Ovary (tissue), 9 donors: ENCODE measurements around the gene VAMP5. TPM values are rescaled to one million over a fixed set of nuclear protein-coding genes. Genes with fewer than 3 reads are reported as not detected.
A peak's percentile ranks its signal among the peaks of the same experiment; 100 is the strongest.
"Not testable (repeated sequence)": the region's sequence is repeated elsewhere in the genome, so short reads cannot be mapped to it uniquely, and the experiment has no call there.

Experiments
- DNase-seq, 5 donors: peaks; one replicate each; pipeline ENCODE4 v3.0.0-alpha.2; 2019 to 2020
- H3K27ac ChIP-seq, 2 donors: fragments of 200-600 bp; one replicate each; pipeline versions ENCODE4 v1.5.1 to v1.8.0; 2019 to 2022
- H3K27me3 ChIP-seq: fragments of 200-600 bp; one replicate; pipeline ENCODE4 v1.8.0; 2022
- H3K36me3 ChIP-seq: fragments of 200-600 bp; sonication (generic); one replicate; pipeline ENCODE4 v1.5.1; 2019
- H3K4me1 ChIP-seq: one replicate; pipeline ENCODE4 v1.8.1; 2013; ENCODE audit warnings: mild to moderate bottlenecking, moderate library complexity; ENCODE audit not compliant: insufficient read depth
- H3K4me3 ChIP-seq: fragments of 200-600 bp; sonication (generic); one replicate; pipeline ENCODE4 v1.5.1; 2017
- H3K9me3 ChIP-seq, 2 donors: fragments of 200-600 bp in 1 of 2; sonication (generic) in 1 of 2; one replicate each; pipeline versions ENCODE4 v1.5.1 to v1.8.1; 2013 to 2019; ENCODE audit warnings: mild to moderate bottlenecking in 1 of 2, moderate library complexity in 1 of 2
- CTCF ChIP-seq, 3 donors: fragments of 450-650 bp in 2 of 3; fragments of 200-600 bp in 1 of 3; IDR thresholded peaks; one replicate each; pipeline versions ENCODE4 v1.5.1 to v1.8.0; 2016 to 2022; ENCODE audit warnings: antibody characterized with exemption in 3 of 3, mild to moderate bottlenecking in 1 of 3
- EP300 ChIP-seq: sonication (generic); formaldehyde crosslinking; IDR thresholded peaks from one replicate; pipeline ENCODE4 v1.6.1; 2017; ENCODE audit warnings: antibody characterized with exemption
- POLR2A ChIP-seq: fragments of 450-650 bp; IDR thresholded peaks from one replicate; pipeline ENCODE4 v1.6.1; 2017; ENCODE audit warnings: antibody characterized with exemption, mild to moderate bottlenecking, moderate library complexity
- WGBS, 3 donors: extraction: QIAGEN DNeasy Blood & Tissue Kit in 1 of 3; methylation state at CpG; one replicate each; pipeline versions ENCODE4 v1.1.5 to v1.1.7; 2013 to 2017; 5-methylcytosine and 5-hydroxymethylcytosine counted together
- intact Hi-C, 4 donors: fragments of 100-400 bp; cut with DNase I; formaldehyde crosslinking; loops; one replicate each; pipeline versions ENCODE4 v1.11.0 to v1.15.1; 2022 to 2023
- polyA plus RNA-seq, 2 donors: library from polyadenylated mRNA; stranded (reverse); fragments of 200-250 nt in 1 of 2; fragments of 350-450 nt in 1 of 2; fragmentation: Illumina TruSeq in 1 of 2; extraction: RNeasy Lipid Tissue Mini Kit (QIAGEN cat#74804) in 1 of 2; gene quantifications; one replicate each; pipeline ENCODE4 v1.2.3, GENCODE V29; 2013 to 2014
- total RNA-seq, 7 donors: library from RNA; depleted of rRNA in 2 of 7; stranded (reverse); fragments of >200 nt in 2 of 7; fragmentation: NEBNext Ultra II Directional in 3 of 7; extraction: Animal tissue kit (Norgen Biotek cat#: 25700) in 3 of 7; gene quantifications; one replicate each; pipeline versions ENCODE4 v1.1.0 to v1.2.4, GENCODE V29; 2016 to 2023
- donor health status: DM: no; HTN: no; CAD: no; lungs with moderate emphysema.
- donor health status: DM: no; HTN: no; CAD: no.
- donor health status: Bipolar disorder and iron deficiency.
- donor health status: DM: yes; HTN: yes; CAD: no.
- donor health status: DM: no; HTN: no; CAD: no.
- donor health status: DM: yes; HTN: yes; CAD: no.

Gene VAMP5
- total and polyA plus RNA-seq, 9 donors = 25.6 to 99.5 (median 48.5) TPM

GRCh38 chr2:85590950-85591349 is 6.7 kb downstream of the VAMP5 start:
- Histone ChIP-seq H3K27me3 (no peaks in the 10 kb centered on the region), H3K4me1 (peaks cover 24% of the 10 kb centered on the region), H3K36me3 (no peaks in the 10 kb centered on the region), H3K27ac (peak overlapping the region; percentile 40 to 57), H3K4me3 (no peak overlapping the region), H3K9me3 (no peaks in the 10 kb centered on the region)
- no peak for TF ChIP-seq POLR2A
- no peak for TF ChIP-seq EP300
- no peak for TF ChIP-seq CTCF (IDR thresholded peaks at IDR 0.05)
- intact Hi-C loops = no loop called here
- DNase-seq = no peak
- 72 to 94% (median 83%) methylated on average over 2 of the region's 2 CpGs for WGBS, 3 donors

DNA sequence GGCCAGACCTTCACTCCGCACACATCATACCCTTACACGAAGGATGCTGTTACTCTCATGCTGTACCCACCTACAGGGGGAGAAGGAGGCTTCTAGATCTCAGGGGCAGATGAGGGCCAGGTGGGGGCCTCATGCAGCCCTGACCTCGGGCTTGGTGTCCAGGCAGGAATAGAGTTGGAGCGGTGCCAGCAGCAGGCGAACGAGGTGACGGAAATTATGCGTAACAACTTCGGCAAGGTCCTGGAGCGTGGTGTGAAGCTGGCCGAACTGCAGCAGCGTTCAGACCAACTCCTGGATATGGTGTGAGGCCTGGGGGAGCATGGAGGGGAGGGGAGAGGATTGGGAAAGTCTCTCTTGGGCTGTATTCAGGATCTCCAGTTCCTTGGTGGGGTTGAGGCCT is 7.3 kb downstream of the VAMP5 start:
- DNase-seq = no peak
- no peak overlapping the region for H3K4me3 ChIP-seq
- intact Hi-C loops = no loop called here
- no peaks in the 10 kb centered on the region for H3K9me3 ChIP-seq
- H3K27me3 ChIP-seq = no peaks in the 10 kb centered on the region
- H3K27ac ChIP-seq = peak overlapping the region; percentile 40 to 57
- TF ChIP-seq POLR2A (no peak), EP300 (no peak), CTCF (IDR thresholded peaks at IDR 0.05) (no peak)
- H3K4me1 ChIP-seq = peaks cover 27% of the 10 kb centered on the region
- WGBS, 3 donors = 77 to 86% (median 81%) methylated on average over 12 of the region's 12 CpGs
- H3K36me3 ChIP-seq = no peaks in the 10 kb centered on the region

- H3K4me3 ChIP-seq, H3K9me3 ChIP-seq, H3K27me3 ChIP-seq, H3K27ac ChIP-seq, DNase-seq, intact Hi-C loops, H3K36me3 ChIP-seq: not testable (repeated sequence)
- H3K4me1 ChIP-seq = peaks cover 27% of the 10 kb centered on the region
- WGBS, 3 donors = 94 to 96% (median 94%) methylated on average over 9 of the region's 9 CpGs
Measured at GRCh38 chr2:85592299-85592698, 8.1 kb downstream of the VAMP5 start.

DNA sequence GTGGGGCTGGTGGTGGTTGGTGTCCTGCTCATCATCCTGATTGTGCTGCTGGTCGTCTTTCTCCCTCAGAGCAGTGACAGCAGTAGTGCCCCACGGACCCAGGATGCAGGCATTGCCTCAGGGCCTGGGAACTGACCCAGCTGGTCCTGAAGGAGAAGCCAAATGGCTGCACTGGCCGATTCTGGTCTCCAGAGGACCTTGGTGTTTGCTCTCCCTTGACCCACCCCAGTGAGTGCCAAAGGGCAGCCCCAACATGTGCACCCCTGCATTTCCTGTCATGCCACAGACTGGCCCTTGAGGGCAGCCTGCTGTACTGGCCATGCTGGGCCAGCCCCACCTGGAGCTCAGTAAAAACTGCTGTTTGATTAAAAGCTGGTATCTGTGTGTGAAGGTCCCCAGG is 8.8 kb downstream of the VAMP5 start:
- Histone ChIP-seq H3K27me3 (no peaks in the 10 kb centered on the region), H3K4me1 (peaks cover 27% of the 10 kb centered on the region), H3K9me3 (no peaks in the 10 kb centered on the region), H3K36me3 (no peaks in the 10 kb centered on the region), H3K4me3 (no peak overlapping the region), H3K27ac (no peak overlapping the region)
- intact Hi-C loops = no loop called here
- WGBS, 3 donors = 60 to 77% (median 69%) methylated on average over 3 of the region's 3 CpGs
- TF ChIP-seq CTCF (IDR thresholded peaks at IDR 0.05) (no peak), POLR2A (no peak)
- DNase-seq = no peak

DNA sequence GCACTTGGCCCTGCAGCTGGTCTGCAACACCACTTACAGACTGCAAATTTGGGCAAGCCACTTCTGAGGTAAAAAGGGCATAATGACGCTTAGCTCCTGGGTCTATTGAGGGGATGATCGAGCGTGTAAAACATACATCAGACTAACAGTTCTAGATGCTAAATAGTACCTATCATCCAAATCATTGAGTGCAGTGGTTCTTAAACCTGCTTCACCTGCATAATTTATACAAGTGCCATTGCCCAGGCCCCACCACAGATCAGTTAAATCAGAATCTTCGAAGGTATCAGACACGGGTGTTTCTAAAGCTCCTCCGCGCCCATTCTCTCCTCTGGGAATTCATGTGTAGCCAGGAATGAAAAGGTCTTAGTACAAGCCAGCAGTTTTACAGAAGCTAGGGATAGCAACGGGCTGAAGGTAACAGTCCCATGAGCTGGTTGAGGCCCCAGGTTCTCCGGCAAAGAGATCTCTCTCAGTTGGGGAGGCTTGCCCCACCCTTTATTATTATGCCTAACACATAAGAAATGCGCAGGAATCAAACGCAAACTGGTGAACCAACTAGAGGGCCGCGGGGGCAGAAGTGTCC is 10.6 kb downstream of the VAMP5 start:
- Histone ChIP-seq H3K9me3 (no peaks in the 10 kb centered on the region), H3K4me3 (peak overlapping the region; percentile 83), H3K4me1 (peaks cover 22% of the 10 kb centered on the region), H3K27me3 (no peaks in the 10 kb centered on the region), H3K36me3 (no peaks in the 10 kb centered on the region), H3K27ac (peak overlapping the region; percentile 11 to 74)
- intact Hi-C loops = no loop called here
- TF ChIP-seq CTCF (IDR thresholded peaks at IDR 0.05) = no peak
- no peak for TF ChIP-seq POLR2A
- no peak for TF ChIP-seq EP300
- no peak for DNase-seq
- 18 to 24% (median 18%) methylated on average over 13 of the region's 13 CpGs for WGBS, 3 donors
